ENCODE results near the gene EZH1.

GRCh38 chr17:42720996-42721583, 23.8 kb downstream of the EZH1 start:
- TF ChIP-seq POLR2A (IDR thresholded peaks at IDR 0.05; ENCODE audit: low read depth, low read length) (no peak), CTCF (conservative IDR thresholded peaks at IDR 0.05; ENCODE audit: low read depth, low read length) (peak; percentile 84), RFX5 (IDR thresholded peaks at IDR 0.05; ENCODE audit: low read depth, low read length) (no peak), RCOR1 (IDR thresholded peaks at IDR 0.05; ENCODE audit: insufficient replicate concordance, low read length) (no peak), CEBPB (IDR thresholded peaks at IDR 0.05; ENCODE audit: low read depth, low read length) (no peak), SMC3 (IDR thresholded peaks at IDR 0.05; ENCODE audit: low read depth, low read length) (peak; percentile 76), RAD21 (IDR thresholded peaks at IDR 0.05; ENCODE audit: low read length) (peak; percentile 69), MXI1 (IDR thresholded peaks at IDR 0.05; ENCODE audit: borderline replicate concordance, low read depth, low read length) (no peak), BHLHE40 (IDR thresholded peaks at IDR 0.05; ENCODE audit: low read depth, low read length) (no peak), USF2 (IDR thresholded peaks at IDR 0.05; ENCODE audit: low read depth, low read length) (no peak), MAFK (IDR thresholded peaks at IDR 0.05; ENCODE audit: low read depth, low read length) (no peak), MAZ (IDR thresholded peaks at IDR 0.05; ENCODE audit: borderline replicate concordance, low read depth, low read length) (no peak)

All from IMR-90 (cell line).